GM12878 (cell line): ENCODE data around the gene COL19A1. TPM values are rescaled to one million over a fixed set of nuclear protein-coding genes. Genes with fewer than 3 reads are reported as not detected.

ENCODE experiments used
- ASH2L ChIP-seq: fragments of 300-600, 200-600 bp; sonication (generic); IDR thresholded peaks from 2 replicates; pipeline ENCODE4 v1.6.1; 2017; ENCODE audit warnings: low read depth, mild to moderate bottlenecking, borderline replicate concordance
- ATF7 ChIP-seq: fragments of 450-650 bp; IDR thresholded peaks from 2 replicates; pipeline ENCODE4 v1.6.1; 2016; ENCODE audit warnings: low read depth, mild to moderate bottlenecking
- BHLHE40 ChIP-seq, 2 experiments: fragments of 450-650 bp in 1 of 2; IDR thresholded peaks; 2 replicates each; pipeline ENCODE4 v1.6.1; 2011 to 2017; ENCODE audit warnings: low read depth in 2 of 2, borderline replicate concordance in 1 of 2, improper control_type of control experiment in 1 of 2, low read length in 1 of 2, mild to moderate bottlenecking in 1 of 2
- CREM ChIP-seq: IDR thresholded peaks from 2 replicates; pipeline ENCODE4 v1.6.1; 2014; ENCODE audit warnings: antibody characterized with exemption, low read depth
- DPF2 ChIP-seq: fragments of 450-650 bp; IDR thresholded peaks from 2 replicates; pipeline ENCODE4 v1.6.1; 2017; ENCODE audit warnings: mild to moderate bottlenecking
- E4F1 ChIP-seq: fragments of 450-650 bp; IDR thresholded peaks from 2 replicates; pipeline ENCODE4 v1.6.1; 2018; ENCODE audit warnings: borderline replicate concordance, mild to moderate bottlenecking; ENCODE audit not compliant: partially characterized antibody
- HCFC1 ChIP-seq: fragments of 150-350 bp; IDR thresholded peaks from 2 replicates; pipeline ENCODE4 v1.6.1; 2014; ENCODE audit warnings: low read length
- IKZF1 ChIP-seq: fragments of 450-650 bp; conservative IDR thresholded peaks from 2 replicates; pipeline ENCODE4 v1.6.1; 2017; ENCODE audit warnings: antibody characterized with exemption, mild to moderate bottlenecking
- MLLT1 ChIP-seq: fragments of 450-650 bp; IDR thresholded peaks from 2 replicates; pipeline ENCODE4 v1.6.1; 2016; ENCODE audit warnings: mild to moderate bottlenecking
- MXI1 ChIP-seq: fragments of 150-350 bp; IDR thresholded peaks from 2 replicates; pipeline ENCODE4 v1.6.1; 2011; ENCODE audit warnings: low read depth, mild to moderate bottlenecking, inconsistent platforms, low read length, improper control_type of control experiment
- MYC ChIP-seq: IDR thresholded peaks from 2 replicates; pipeline ENCODE4 v1.6.1; 2011; ENCODE audit warnings: mild to moderate bottlenecking, low read length, moderate library complexity, inconsistent platforms; ENCODE audit not compliant: insufficient read depth, insufficient replicate concordance, insufficient read length, severe bottlenecking
- NFIC ChIP-seq: IDR thresholded peaks from 2 replicates; pipeline ENCODE4 v1.6.1; 2012; ENCODE audit warnings: low read depth, mild to moderate bottlenecking, inconsistent platforms, low read length, moderate library complexity
- NKRF ChIP-seq: fragments of 450-650 bp; conservative IDR thresholded peaks from 2 replicates; pipeline ENCODE4 v1.6.1; 2017; ENCODE audit warnings: mild to moderate bottlenecking, moderate library complexity
- SIX5 ChIP-seq: IDR thresholded peaks from 2 replicates; pipeline ENCODE4 v1.6.1; 2011; ENCODE audit warnings: mild to moderate bottlenecking, low read depth, low read length, moderate library complexity; ENCODE audit not compliant: severe bottlenecking
- SUPT20H ChIP-seq: IDR thresholded peaks from 2 replicates; pipeline ENCODE4 v1.6.1; 2011; ENCODE audit warnings: low read depth, mild to moderate bottlenecking, low read length, moderate library complexity, borderline replicate concordance; ENCODE audit not compliant: control insufficient read depth
- ZBED1 ChIP-seq: IDR thresholded peaks from 2 replicates; pipeline ENCODE4 v1.6.1; 2016; ENCODE audit warnings: borderline replicate concordance
- ZNF207 ChIP-seq: fragments of 450-650 bp; IDR thresholded peaks from 2 replicates; pipeline ENCODE4 v1.6.1; 2014; ENCODE audit warnings: antibody characterized with exemption, mild to moderate bottlenecking, borderline replicate concordance
- ZNF217 ChIP-seq: fragments of 450-650 bp; IDR thresholded peaks from 2 replicates; pipeline ENCODE4 v1.6.1; 2017; ENCODE audit warnings: antibody characterized with exemption, mild to moderate bottlenecking
- polyA plus RNA-seq, 11 experiments: library from polyadenylated mRNA; depleted of rRNA in 4 of 11; unstranded in 6 of 11; stranded (reverse) in 5 of 11; fragments of >200 nt; fragmentation: Nextera tagmentation in 4 of 11; fragmentation: Illumina TruSeq in 1 of 11; extraction: Ambion mirVana in 4 of 11; extraction: Trizol in 1 of 11; gene quantifications; 1 replicate in 1 of 11; 2 replicates in 10 of 11; pipeline versions ENCODE4 v1.2.1 to v1.2.3, GENCODE V29; 2011 to 2016; ENCODE audit warnings: inconsistent platforms in 2 of 11, missing spikeins in 2 of 11, low read depth in 1 of 11
- total RNA-seq, 4 experiments: library from RNA; depleted of rRNA in 3 of 4; stranded (reverse); fragments of >200 nt in 3 of 4; fragmentation: Illumina TruSeq in 1 of 4; extraction: Trizol in 1 of 4; gene quantifications; 2 replicates each; pipeline versions ENCODE4 v1.2.1 to v1.2.3, GENCODE V29; 2013 to 2021
- TF ChIP-seq, protein P1 (sequence below): IDR thresholded peaks from 2 replicates; pipeline ENCODE4 v1.6.1; 2011; ENCODE audit warnings: mild to moderate bottlenecking, low read depth, low read length, moderate library complexity; ENCODE audit not compliant: insufficient replicate concordance
- TF ChIP-seq, protein P2 (sequence below): fragments of 450-650 bp; IDR thresholded peaks from 2 replicates; pipeline ENCODE4 v1.6.1; 2016; ENCODE audit warnings: mild to moderate bottlenecking

The COL19A1 gene
- total and polyA plus RNA-seq, 10 of the 15 experiments (the other 5 are each of a cell fraction or from before 2014, with no cell fraction given): 1.1 to 13.5 (median 4.1) TPM

GRCh38 chr6:69866770-69867638, 648 bp downstream of the COL19A1 start (continued):
- TF ChIP-seq, protein P1, sequence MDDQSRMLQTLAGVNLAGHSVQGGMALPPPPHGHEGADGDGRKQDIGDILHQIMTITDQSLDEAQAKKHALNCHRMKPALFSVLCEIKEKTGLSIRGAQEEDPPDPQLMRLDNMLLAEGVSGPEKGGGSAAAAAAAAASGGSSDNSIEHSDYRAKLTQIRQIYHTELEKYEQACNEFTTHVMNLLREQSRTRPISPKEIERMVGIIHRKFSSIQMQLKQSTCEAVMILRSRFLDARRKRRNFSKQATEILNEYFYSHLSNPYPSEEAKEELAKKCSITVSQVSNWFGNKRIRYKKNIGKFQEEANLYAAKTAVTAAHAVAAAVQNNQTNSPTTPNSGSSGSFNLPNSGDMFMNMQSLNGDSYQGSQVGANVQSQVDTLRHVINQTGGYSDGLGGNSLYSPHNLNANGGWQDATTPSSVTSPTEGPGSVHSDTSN: no peak
- TF ChIP-seq ZBED1: no peak
- TF ChIP-seq ZNF217: peak; percentile 71; the same call in 1 of the 2 replicates
- TF ChIP-seq NFIC: 0 out of 2 replicates have a peak, but pooled peaks have one; percentile 21
- TF ChIP-seq CREM: no peak; the same call in 1 of the 2 replicates
- peak; percentile 95 for TF ChIP-seq IKZF1
- TF ChIP-seq E4F1: no peak
- TF ChIP-seq MLLT1: 0 out of 2 replicates have a peak, but pooled peaks have one; percentile 70
- peak; percentile 88 for TF ChIP-seq DPF2
- peak; percentile 85 for TF ChIP-seq MXI1
- peak; percentile 96 for TF ChIP-seq ASH2L
- TF ChIP-seq SUPT20H: no peak
- TF ChIP-seq HCFC1: no peak
- peak; percentile 91 for TF ChIP-seq NKRF
- no peak for TF ChIP-seq ATF7
- TF ChIP-seq, protein P2, sequence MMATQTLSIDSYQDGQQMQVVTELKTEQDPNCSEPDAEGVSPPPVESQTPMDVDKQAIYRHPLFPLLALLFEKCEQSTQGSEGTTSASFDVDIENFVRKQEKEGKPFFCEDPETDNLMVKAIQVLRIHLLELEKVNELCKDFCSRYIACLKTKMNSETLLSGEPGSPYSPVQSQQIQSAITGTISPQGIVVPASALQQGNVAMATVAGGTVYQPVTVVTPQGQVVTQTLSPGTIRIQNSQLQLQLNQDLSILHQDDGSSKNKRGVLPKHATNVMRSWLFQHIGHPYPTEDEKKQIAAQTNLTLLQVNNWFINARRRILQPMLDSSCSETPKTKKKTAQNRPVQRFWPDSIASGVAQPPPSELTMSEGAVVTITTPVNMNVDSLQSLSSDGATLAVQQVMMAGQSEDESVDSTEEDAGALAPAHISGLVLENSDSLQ: no peak
- TF ChIP-seq ZNF207: no peak; the same call in 1 of the 2 replicates
- no peak for TF ChIP-seq MYC
- TF ChIP-seq SIX5: no peak
- peak; percentile 62 to 78; a peak in 3 of 4 replicates for TF ChIP-seq BHLHE40 (IDR thresholded peaks at IDR 0.05; ENCODE audit: borderline replicate concordance in 1 of 2, low read depth in 2 of 2, low read length in 1 of 2)
